GM23248 (cell line): ENCODE data around the gene PRSS56. TPM values are rescaled to one million over a fixed set of nuclear protein-coding genes. Genes with fewer than 3 reads are reported as not detected.
A peak's percentile ranks its signal among the peaks of the same experiment; 100 is the strongest.

Experiments
- DNase-seq: peaks from one replicate; pipeline ENCODE4 v3.0.0-alpha.2; 2015
- H2AFZ ChIP-seq: fragments of 200-600 bp; sonication (generic); 2 replicates; pipeline ENCODE4 v1.6.1; 2016; ENCODE audit warnings: antibody characterized with exemption
- H3F3A ChIP-seq: fragments of 200-600 bp; sonication (generic); 2 replicates; pipeline ENCODE4 v1.6.1; 2016; ENCODE audit warnings: mild to moderate bottlenecking, antibody characterized with exemption, mixed run types; ENCODE audit not compliant: insufficient read depth
- H3K27ac ChIP-seq: fragments of 200-600 bp; sonication (generic); 2 replicates; pipeline ENCODE4 v1.5.1; 2016; ENCODE audit warnings: mild to moderate bottlenecking
- H3K27me3 ChIP-seq: fragments of 200-600 bp; sonication (generic); replicated peaks from 2 replicates; pipeline ENCODE4 v1.6.1; 2016; ENCODE audit warnings: mild to moderate bottlenecking; ENCODE audit not compliant: insufficient read depth
- H3K36me3 ChIP-seq: fragments of 200-600 bp; sonication (generic); 2 replicates; pipeline ENCODE4 v1.6.1; 2016; ENCODE audit warnings: low read depth, mild to moderate bottlenecking
- H3K4me1 ChIP-seq: fragments of 200-600 bp; sonication (generic); 2 replicates; pipeline ENCODE4 v1.6.1; 2016; ENCODE audit warnings: mild to moderate bottlenecking; ENCODE audit not compliant: insufficient read depth
- H3K4me2 ChIP-seq: fragments of 200-600 bp; sonication (generic); one replicate; pipeline ENCODE4 v1.6.1; 2016; ENCODE audit warnings: mild to moderate bottlenecking; ENCODE audit not compliant: unreplicated experiment
- H3K4me3 ChIP-seq: fragments of 200-600 bp; sonication (generic); 2 replicates; pipeline ENCODE4 v1.5.1; 2016; ENCODE audit warnings: mild to moderate bottlenecking
- H3K79me2 ChIP-seq: fragments of 200-600 bp; sonication (generic); 2 replicates; pipeline ENCODE4 v1.6.1; 2016; ENCODE audit warnings: mild to moderate bottlenecking; ENCODE audit not compliant: insufficient read depth
- H3K9ac ChIP-seq: fragments of 200-600 bp; sonication (generic); 2 replicates; pipeline ENCODE4 v1.6.1; 2016; ENCODE audit warnings: mild to moderate bottlenecking
- H3K9me2 ChIP-seq: fragments of 200-600 bp; sonication (generic); 2 replicates; pipeline ENCODE4 v1.6.1; 2016; ENCODE audit warnings: mixed run types, mild to moderate bottlenecking, moderate library complexity; ENCODE audit not compliant: insufficient read depth
- H3K9me3 ChIP-seq: fragments of 200-600 bp; sonication (generic); one replicate; pipeline ENCODE4 v1.6.1; 2017; ENCODE audit warnings: low read depth
- H4K20me1 ChIP-seq: fragments of 200-600 bp; sonication (generic); 2 replicates; pipeline ENCODE4 v1.6.0; 2016; ENCODE audit not compliant: insufficient read depth
- EZH2 ChIP-seq: fragments of 200-600 bp; sonication (generic); IDR thresholded peaks from 2 replicates; pipeline ENCODE4 v1.6.1; 2018; ENCODE audit warnings: antibody characterized with exemption, mild to moderate bottlenecking; ENCODE audit not compliant: insufficient read depth, poor library complexity, severe bottlenecking
- EZH2phosphoT487 ChIP-seq: fragments of 200-600 bp; sonication (generic); IDR thresholded peaks from 2 replicates; pipeline ENCODE4 v1.6.1; 2018; ENCODE audit warnings: antibody characterized with exemption, moderate library complexity, mild to moderate bottlenecking, low read depth; ENCODE audit not compliant: insufficient read depth
- WGBS, 2 experiments: methylation state at CpG; one replicate each; pipeline ENCODE4 v1.1.6; 2015 to 2017; ENCODE audit warnings: low lambda C conversion rate in 2 of 2, low coverage in 1 of 2; ENCODE audit errors: missing lambda C conversion rate in 2 of 2; 5-methylcytosine and 5-hydroxymethylcytosine counted together
- in situ Hi-C: fragments of 300-500 bp; cut with MboI; formaldehyde crosslinking; loops from 2 replicates; pipeline ENCODE4 v1.15.0; 2020
- polyA plus RNA-seq: library from polyadenylated mRNA; unstranded; fragments of >200 nt; fragmentation: Nextera tagmentation; extraction: Ambion mirVana; gene quantifications from 2 replicates; pipeline ENCODE4 v1.2.1, GENCODE V29; 2016
- total RNA-seq: library from RNA; depleted of rRNA; stranded (reverse); fragments of >200 nt; shearing (Covaris generic); gene quantifications from 2 replicates; pipeline ENCODE4 v1.2.3, GENCODE V29; 2014

The PRSS56 gene
- total and polyA plus RNA-seq, 2 experiments from 2014 or later, result not detected

- DNase-seq, result no peak
- H3K79me2 ChIP-seq, result no peaks in the 10 kb centered on the region
- TF ChIP-seq EZH2phosphoT487, result no peak; the same call in 1 of the 2 replicates
- TF ChIP-seq EZH2, result peak; percentile 78
- H3K9me3 ChIP-seq, result no peaks in the 10 kb centered on the region
- no peak overlapping the region for H3K4me3 ChIP-seq
- no peaks in the 10 kb centered on the region for H3K9me2 ChIP-seq
- H3K27me3 ChIP-seq, result peaks cover 42% of the 10 kb centered on the region
- H3K36me3 ChIP-seq, result no peaks in the 10 kb centered on the region
- H3K27ac ChIP-seq, result no peak overlapping the region
- no peaks in the 10 kb centered on the region for H4K20me1 ChIP-seq
- 13 to 14% methylated on average over 16 of the region's 16 CpGs for WGBS, 2 experiments
- in situ Hi-C loops, result no loop called here
- H3K4me1 ChIP-seq, result no peaks in the 10 kb centered on the region
- no peak overlapping the region for H2AFZ ChIP-seq
- H3F3A ChIP-seq, result no peaks in the 10 kb centered on the region
- no peak overlapping the region for H3K4me2 ChIP-seq
- H3K9ac ChIP-seq, result no peak overlapping the region
Observed at GRCh38 chr2:232503809-232504323, 16.3 kb upstream of the PRSS56 start.

GRCh38 chr2:232504438-232504837 lies 15.8 kb upstream of the PRSS56 start:
- Histone ChIP-seq H2AFZ (no peak overlapping the region), H3F3A (no peaks in the 10 kb centered on the region), H3K27ac (no peak overlapping the region), H3K79me2 (no peaks in the 10 kb centered on the region), H3K4me2 (no peak overlapping the region), H4K20me1 (no peaks in the 10 kb centered on the region), H3K9ac (no peak overlapping the region), H3K4me3 (no peak overlapping the region), H3K36me3 (no peaks in the 10 kb centered on the region), H3K9me2 (no peaks in the 10 kb centered on the region), H3K27me3 (peaks cover 42% of the 10 kb centered on the region), H3K4me1 (no peaks in the 10 kb centered on the region), H3K9me3 (no peaks in the 10 kb centered on the region)
- in situ Hi-C loops, result no loop called here
- DNase-seq, result no peak
- TF ChIP-seq EZH2 (peak; percentile 43), EZH2phosphoT487 (no peak)
- 68 to 75% methylated on average over 2 of the region's 2 CpGs for WGBS, 2 experiments

- DNase-seq, result no peak
- Histone ChIP-seq H3K9me3 (no peaks in the 10 kb centered on the region), H4K20me1 (no peaks in the 10 kb centered on the region), H3K27ac (no peak overlapping the region), H3K9ac (no peak overlapping the region), H3K9me2 (no peaks in the 10 kb centered on the region), H3K79me2 (no peaks in the 10 kb centered on the region), H3K27me3 (peaks cover 42% of the 10 kb centered on the region), H3K4me3 (no peak overlapping the region), H2AFZ (no peak overlapping the region), H3F3A (no peaks in the 10 kb centered on the region), H3K4me2 (no peak overlapping the region), H3K36me3 (no peaks in the 10 kb centered on the region), H3K4me1 (no peaks in the 10 kb centered on the region)
- in situ Hi-C loops, result no loop called here
- 26 to 33% methylated on average over 9 to 10 of the region's 10 CpGs for WGBS, 2 experiments
- TF ChIP-seq EZH2 (no peak), EZH2phosphoT487 (no peak)
Observed at GRCh38 chr2:232505856-232506255, 14.3 kb upstream of the PRSS56 start.

- H3K4me3 ChIP-seq, result no peak overlapping the region
- no peaks in the 10 kb centered on the region for H3K79me2 ChIP-seq
- H2AFZ ChIP-seq, result no peak overlapping the region
- H3K9me3 ChIP-seq, result no peaks in the 10 kb centered on the region
- no peaks in the 10 kb centered on the region for H3F3A ChIP-seq
- no peaks in the 10 kb centered on the region for H4K20me1 ChIP-seq
- H3K27ac ChIP-seq, result no peak overlapping the region
- no peak for DNase-seq
- H3K9me2 ChIP-seq, result no peaks in the 10 kb centered on the region
- H3K4me1 ChIP-seq, result no peaks in the 10 kb centered on the region
- no peak overlapping the region for H3K9ac ChIP-seq
- H3K4me2 ChIP-seq, result no peak overlapping the region
- TF ChIP-seq EZH2phosphoT487 (no peak), EZH2 (no peak)
- 40 to 48% methylated on average over 4 of the region's 4 CpGs for WGBS, 2 experiments
- in situ Hi-C loops, result no loop called here
- no peaks in the 10 kb centered on the region for H3K36me3 ChIP-seq
- H3K27me3 ChIP-seq, result peaks cover 42% of the 10 kb centered on the region
Observed at GRCh38 chr2:232506709-232507108, 13.5 kb upstream of the PRSS56 start.

GRCh38 chr2:232508251-232508650 lies 11.9 kb upstream of the PRSS56 start:
- H3K4me1 ChIP-seq, result no peaks in the 10 kb centered on the region
- in situ Hi-C loops, result no loop called here
- TF ChIP-seq EZH2 (no peak), EZH2phosphoT487 (no peak)
- H3K9me3 ChIP-seq, result no peaks in the 10 kb centered on the region
- no peak overlapping the region for H3K4me3 ChIP-seq
- no peak overlapping the region for H3K4me2 ChIP-seq
- H3K36me3 ChIP-seq, result no peaks in the 10 kb centered on the region
- H3K27ac ChIP-seq, result no peak overlapping the region
- WGBS, 2 experiments, result 58 to 68% methylated on average over 6 to 7 of the region's 7 CpGs
- no peak overlapping the region for H2AFZ ChIP-seq
- peaks cover 36% of the 10 kb centered on the region for H3K27me3 ChIP-seq
- no peaks in the 10 kb centered on the region for H3K79me2 ChIP-seq
- no peak for DNase-seq
- H3K9ac ChIP-seq, result no peak overlapping the region
- no peaks in the 10 kb centered on the region for H4K20me1 ChIP-seq
- no peaks in the 10 kb centered on the region for H3K9me2 ChIP-seq
- no peaks in the 10 kb centered on the region for H3F3A ChIP-seq
